WTC11 (cell line): ENCODE results near the gene XBP1. TPM values are rescaled to one million over a fixed set of nuclear protein-coding genes. Genes with fewer than 3 reads are reported as not detected.

Experiments used
- ATAC-seq: fragments of 200-7000 bp; cut with Tn5 transposase; 2 replicates; pipeline ENCODE4 v1.10.0; 2021; ENCODE audit warnings: mild to moderate bottlenecking, moderate library complexity
- CTCF ChIA-PET: fragments of 300-600 bp; sonication (Branson Sonifier 250); formaldehyde crosslinking; loops from one replicate; lab custom pipeline; 2021; ENCODE audit warnings: antibody characterized with exemption; lab: Charles Lee
- POLR2A ChIA-PET: fragments of 350-600 bp; sonication (Branson Sonifier 250); formaldehyde crosslinking; loops from one replicate; lab custom pipeline; 2021; ENCODE audit warnings: antibody characterized with exemption; lab: Charles Lee
- DNase-seq: peaks from one replicate; pipeline ENCODE4 v3.0.0; 2021; ENCODE audit warnings: low spot score
- H3K27ac Mint-ChIP-seq: 2 replicates; pipeline ENCODE4 v1.8.0; 2021; ENCODE audit warnings: mixed read lengths
- H3K27me3 Mint-ChIP-seq: 2 replicates; pipeline ENCODE4 v1.8.0; 2021; ENCODE audit warnings: low read depth, mild to moderate bottlenecking, moderate library complexity, mixed read lengths
- H3K36me3 Mint-ChIP-seq: 2 replicates; pipeline ENCODE4 v1.8.0; 2021; ENCODE audit warnings: mixed read lengths
- H3K4me1 Mint-ChIP-seq: 2 replicates; pipeline ENCODE4 v1.8.0; 2022; ENCODE audit warnings: mixed read lengths
- H3K4me3 Mint-ChIP-seq: 2 replicates; pipeline ENCODE4 v1.8.0; 2021; ENCODE audit warnings: mild to moderate bottlenecking, moderate library complexity, mixed read lengths
- H3K9me3 Mint-ChIP-seq: 2 replicates; pipeline ENCODE4 v1.8.0; 2021; ENCODE audit warnings: mixed read lengths
- AR ChIP-seq: fragments of 250-450 bp; sonication (Bioruptor Pico); IDR thresholded peaks from 2 replicates; pipeline ENCODE4 v1.9.0; 2021; ENCODE audit warnings: mild to moderate bottlenecking
- ATF1 ChIP-seq: sonication (generic); formaldehyde crosslinking; IDR thresholded peaks from 2 replicates; pipeline ENCODE4 v1.8.1; 2023; ENCODE audit warnings: mild to moderate bottlenecking, moderate library complexity, missing genetic modification reagents
- ATF3 ChIP-seq: sonication (generic); formaldehyde crosslinking; conservative IDR thresholded peaks from 2 replicates; pipeline ENCODE4 v1.8.1; 2022; ENCODE audit warnings: mild to moderate bottlenecking, missing genetic modification reagents
- ATF6 ChIP-seq: sonication (generic); formaldehyde crosslinking; IDR thresholded peaks from 2 replicates; pipeline ENCODE4 v1.8.1; 2023; ENCODE audit warnings: mild to moderate bottlenecking, missing genetic modification reagents
- CBFB ChIP-seq: sonication (generic); formaldehyde crosslinking; IDR thresholded peaks from 2 replicates; pipeline ENCODE4 v1.8.1; 2022; ENCODE audit warnings: mild to moderate bottlenecking, low read depth, missing genetic modification reagents
- CREM ChIP-seq: sonication (generic); formaldehyde crosslinking; IDR thresholded peaks from 2 replicates; pipeline ENCODE4 v1.8.1; 2022; ENCODE audit warnings: mild to moderate bottlenecking, missing genetic modification reagents, moderate library complexity
- ERG ChIP-seq: fragments of 250-450 bp; sonication (Bioruptor Pico); IDR thresholded peaks from 2 replicates; pipeline ENCODE4 v1.8.0; 2021; ENCODE audit warnings: mild to moderate bottlenecking
- ETV6 ChIP-seq: sonication (generic); formaldehyde crosslinking; IDR thresholded peaks from 2 replicates; pipeline ENCODE4 v1.8.1; 2022; ENCODE audit warnings: mild to moderate bottlenecking, missing genetic modification reagents
- FOXK1 ChIP-seq: sonication (generic); formaldehyde crosslinking; IDR thresholded peaks from 2 replicates; pipeline ENCODE4 v1.8.0; 2022; ENCODE audit warnings: mild to moderate bottlenecking, moderate library complexity, missing genetic modification reagents
- GABPB1 ChIP-seq: sonication (generic); formaldehyde crosslinking; IDR thresholded peaks from 2 replicates; pipeline ENCODE4 v1.8.1; 2023; ENCODE audit warnings: mild to moderate bottlenecking, missing genetic modification reagents
- IRF1 ChIP-seq: sonication (generic); formaldehyde crosslinking; IDR thresholded peaks from 2 replicates; pipeline ENCODE4 v1.8.0; 2023; ENCODE audit warnings: missing genetic modification reagents
- NFYB ChIP-seq: sonication (generic); formaldehyde crosslinking; conservative IDR thresholded peaks from 2 replicates; pipeline ENCODE4 v1.8.0; 2022; ENCODE audit warnings: low read depth, missing genetic modification reagents
- NR1H2 ChIP-seq: sonication (generic); formaldehyde crosslinking; IDR thresholded peaks from 2 replicates; pipeline ENCODE4 v1.9.0; 2021; ENCODE audit warnings: mild to moderate bottlenecking, moderate library complexity, missing genetic modification reagents
- PRRX2 ChIP-seq: fragments of 250-450 bp; sonication (Bioruptor Pico); IDR thresholded peaks from 2 replicates; pipeline ENCODE4 v1.8.0; 2021; ENCODE audit warnings: mild to moderate bottlenecking
- SMAD3 ChIP-seq: sonication (generic); formaldehyde crosslinking; IDR thresholded peaks from 2 replicates; pipeline ENCODE4 v1.8.0; 2022; ENCODE audit warnings: missing genetic modification reagents, mild to moderate bottlenecking, borderline replicate concordance
- SMAD4 ChIP-seq: sonication (generic); formaldehyde crosslinking; IDR thresholded peaks from 2 replicates; pipeline ENCODE4 v1.8.0; 2022; ENCODE audit warnings: mild to moderate bottlenecking, missing genetic modification reagents
- STAT6 ChIP-seq: sonication (generic); formaldehyde crosslinking; conservative IDR thresholded peaks from 2 replicates; pipeline ENCODE4 v1.8.1; 2023; ENCODE audit warnings: mild to moderate bottlenecking, low read depth, missing genetic modification reagents, moderate library complexity
- TEAD1 ChIP-seq: sonication (generic); formaldehyde crosslinking; IDR thresholded peaks from 2 replicates; pipeline ENCODE4 v1.8.0; 2022; ENCODE audit warnings: mild to moderate bottlenecking, missing genetic modification reagents
- TP53 ChIP-seq: sonication (generic); formaldehyde crosslinking; IDR thresholded peaks from 2 replicates; pipeline ENCODE4 v1.8.1; 2023; ENCODE audit warnings: mild to moderate bottlenecking, missing genetic modification reagents
- USF1 ChIP-seq: sonication (generic); formaldehyde crosslinking; IDR thresholded peaks from 2 replicates; pipeline ENCODE4 v1.8.0; 2022; ENCODE audit warnings: mild to moderate bottlenecking, missing genetic modification reagents
- ZBTB21 ChIP-seq: sonication (generic); formaldehyde crosslinking; IDR thresholded peaks from 2 replicates; pipeline ENCODE4 v1.8.1; 2023; ENCODE audit warnings: mild to moderate bottlenecking, missing genetic modification reagents, borderline replicate concordance
- ZMAT4 ChIP-seq: fragments of 250-450 bp; sonication (Bioruptor Pico); IDR thresholded peaks from 2 replicates; pipeline ENCODE4 v1.9.0; 2021; ENCODE audit warnings: mild to moderate bottlenecking
- total RNA-seq: library from RNA; stranded (reverse); gene quantifications from 3 replicates; pipeline ENCODE4 v1.2.3, GENCODE V29; 2021

Gene XBP1
- total RNA-seq, 1 experiment from 2014 or later = 127 TPM

- H3K36me3 Mint-ChIP-seq = peaks cover 56% of the 10 kb centered on the region
- no peaks in the 10 kb centered on the region for H3K4me1 Mint-ChIP-seq
- ChIA-PET POLR2A (interaction anchor here (0.6 kb wide), 1 partner anchor 11 kb away, joined by 5 read pairs; no protein-coding TSS in a partner anchor), CTCF (no interaction called here)
- no peak for ATAC-seq
- TF ChIP-seq PRRX2 (CRISPR knock-in tag) (no peak), ETV6 (no peak), FOXK1 (CRISPR knock-in tag) (no peak), TP53 (no peak), AR (CRISPR knock-in tag) (no peak), ZMAT4 (CRISPR knock-in tag) (no peak), ATF6 (no peak), IRF1 (CRISPR knock-in tag) (no peak), ATF1 (no peak), SMAD3 (CRISPR knock-in tag) (no peak), NFYB (CRISPR knock-in tag) (no peak), ZBTB21 (no peak), SMAD4 (CRISPR knock-in tag) (no peak), NR1H2 (no peak), GABPB1 (CRISPR knock-in tag) (no peak), ERG (CRISPR knock-in tag) (no peak), USF1 (CRISPR knock-in tag) (no peak)
- peak overlapping the region; percentile 83 for H3K27ac Mint-ChIP-seq
- no peak for DNase-seq
- no peaks in the 10 kb centered on the region for H3K27me3 Mint-ChIP-seq
- H3K4me3 Mint-ChIP-seq = no peak overlapping the region
- H3K9me3 Mint-ChIP-seq = no peaks in the 10 kb centered on the region
Measured at GRCh38 chr22:28791841-28792490, 8.4 kb downstream of the XBP1 start.

GRCh38 chr22:28791124-28791523, 9.2 kb downstream of the XBP1 start:
- DNase-seq = no peak
- H3K27me3 Mint-ChIP-seq = no peaks in the 10 kb centered on the region
- H3K36me3 Mint-ChIP-seq = peaks cover 52% of the 10 kb centered on the region
- H3K9me3 Mint-ChIP-seq = no peaks in the 10 kb centered on the region
- ATAC-seq = no peak
- no peaks in the 10 kb centered on the region for H3K4me1 Mint-ChIP-seq
- no peak overlapping the region for H3K4me3 Mint-ChIP-seq
- H3K27ac Mint-ChIP-seq = no peak overlapping the region
- CTCF ChIA-PET = interaction anchor here (0.6 kb wide), 1 partner anchor 51 kb away, joined by 3 read pairs; no protein-coding TSS in a partner anchor
- POLR2A ChIA-PET = no interaction called here
- TF ChIP-seq CBFB (CRISPR knock-in tag) (no peak), STAT6 (CRISPR knock-in tag) (no peak), USF1 (CRISPR knock-in tag) (no peak), TEAD1 (CRISPR knock-in tag) (no peak), CREM (CRISPR knock-in tag) (no peak), TP53 (no peak), ATF3 (no peak), GABPB1 (CRISPR knock-in tag) (no peak), NFYB (CRISPR knock-in tag) (no peak), ETV6 (no peak)
